HEK293 (cell line): ENCODE measurements around the gene RNASEH2A.

Source experiments
- BCL11B ChIP-seq: fragments of 450-650 bp; formaldehyde crosslinking; IDR thresholded peaks from 2 replicates; pipeline ENCODE4 v1.5.1; 2016; ENCODE audit warnings: low read depth, missing biosample characterization, missing genetic modification characterization
- GFI1B ChIP-seq: fragments of 450-650 bp; formaldehyde crosslinking; IDR thresholded peaks from 2 replicates; pipeline ENCODE4 v1.5.1; 2016; ENCODE audit warnings: missing biosample characterization, missing genetic modification characterization
- HOXC10 ChIP-seq: sonication (generic); formaldehyde crosslinking; IDR thresholded peaks from 2 replicates; pipeline ENCODE4 v1.8.1; 2023; ENCODE audit warnings: mild to moderate bottlenecking, missing genetic modification reagents
- KLF16 ChIP-seq: fragments of 450-650 bp; formaldehyde crosslinking; IDR thresholded peaks from 2 replicates; pipeline ENCODE4 v1.5.1; 2017; ENCODE audit warnings: missing biosample characterization, missing genetic modification characterization
- KLF7 ChIP-seq: fragments of 450-650 bp; formaldehyde crosslinking; IDR thresholded peaks from 2 replicates; pipeline ENCODE4 v1.5.1; 2016; ENCODE audit warnings: missing biosample characterization, missing genetic modification characterization, borderline replicate concordance
- PRDM2 ChIP-seq: fragments of 450-650 bp; formaldehyde crosslinking; IDR thresholded peaks from 2 replicates; pipeline ENCODE4 v1.5.1; 2016; ENCODE audit warnings: missing biosample characterization, missing genetic modification characterization, borderline replicate concordance
- SALL2 ChIP-seq: fragments of 450-650 bp; formaldehyde crosslinking; IDR thresholded peaks from 2 replicates; pipeline ENCODE4 v1.5.0; 2017; ENCODE audit warnings: missing biosample characterization, mild to moderate bottlenecking, missing genetic modification characterization, borderline replicate concordance
- SP2 ChIP-seq: fragments of 450-650 bp; formaldehyde crosslinking; IDR thresholded peaks from 2 replicates; pipeline ENCODE4 v1.5.1; 2016; ENCODE audit warnings: missing biosample characterization, missing genetic modification characterization
- WT1 ChIP-seq: fragments of 450-650 bp; formaldehyde crosslinking; IDR thresholded peaks from 2 replicates; pipeline ENCODE4 v1.5.1; 2016; ENCODE audit warnings: missing biosample characterization, missing genetic modification characterization
- ZBTB44 ChIP-seq: fragments of 450-650 bp; IDR thresholded peaks from 2 replicates; pipeline ENCODE4 v1.5.1; 2018; ENCODE audit warnings: missing biosample characterization, mild to moderate bottlenecking, missing genetic modification characterization
- ZBTB8A ChIP-seq: fragments of 450-650 bp; formaldehyde crosslinking; IDR thresholded peaks from 2 replicates; pipeline ENCODE4 v1.5.1; 2016; ENCODE audit warnings: missing biosample characterization, missing genetic modification characterization
- ZFP41 ChIP-seq: fragments of 450-650 bp; formaldehyde crosslinking; IDR thresholded peaks from 2 replicates; pipeline ENCODE4 v1.5.1; 2016; ENCODE audit warnings: missing biosample characterization, missing genetic modification characterization, borderline replicate concordance
- ZNF10 ChIP-seq: fragments of 450-650 bp; formaldehyde crosslinking; IDR thresholded peaks from 2 replicates; pipeline ENCODE4 v1.5.1; 2017; ENCODE audit warnings: missing biosample characterization, missing genetic modification characterization
- ZNF169 ChIP-seq: fragments of 450-650 bp; formaldehyde crosslinking; IDR thresholded peaks from 2 replicates; pipeline ENCODE4 v1.5.1; 2016; ENCODE audit warnings: missing biosample characterization, missing genetic modification characterization
- ZNF174 ChIP-seq: fragments of 450-650 bp; formaldehyde crosslinking; IDR thresholded peaks from 2 replicates; pipeline ENCODE4 v1.5.0; 2017; ENCODE audit warnings: missing biosample characterization, mild to moderate bottlenecking, missing genetic modification characterization
- ZNF18 ChIP-seq: fragments of 450-650 bp; formaldehyde crosslinking; IDR thresholded peaks from 2 replicates; pipeline ENCODE4 v1.5.1; 2016; ENCODE audit warnings: missing biosample characterization, missing genetic modification characterization
- ZNF211 ChIP-seq: fragments of 450-650 bp; formaldehyde crosslinking; IDR thresholded peaks from 2 replicates; pipeline ENCODE4 v1.5.1; 2016; ENCODE audit warnings: low read depth, missing biosample characterization, missing genetic modification characterization
- ZNF223 ChIP-seq: fragments of 450-650 bp; formaldehyde crosslinking; IDR thresholded peaks from 2 replicates; pipeline ENCODE4 v1.5.1; 2016; ENCODE audit warnings: missing biosample characterization, missing genetic modification characterization
- ZNF266 ChIP-seq: fragments of 450-650 bp; formaldehyde crosslinking; IDR thresholded peaks from 2 replicates; pipeline ENCODE4 v1.5.1; 2016; ENCODE audit warnings: missing biosample characterization, missing genetic modification characterization, low read depth
- ZNF394 ChIP-seq: fragments of 450-650 bp; formaldehyde crosslinking; IDR thresholded peaks from 2 replicates; pipeline ENCODE4 v1.5.1; 2016; ENCODE audit warnings: missing biosample characterization, missing genetic modification characterization, mild to moderate bottlenecking, moderate library complexity, borderline replicate concordance
- ZNF48 ChIP-seq: fragments of 450-650 bp; formaldehyde crosslinking; IDR thresholded peaks from 2 replicates; pipeline ENCODE4 v1.5.1; 2016; ENCODE audit warnings: missing biosample characterization, missing genetic modification characterization
- ZNF513 ChIP-seq: fragments of 450-650 bp; IDR thresholded peaks from 2 replicates; pipeline ENCODE4 v1.5.1; 2018; ENCODE audit warnings: missing biosample characterization, missing genetic modification characterization
- ZNF514 ChIP-seq: fragments of 450-650 bp; formaldehyde crosslinking; IDR thresholded peaks from 2 replicates; pipeline ENCODE4 v1.5.1; 2016; ENCODE audit warnings: missing biosample characterization, missing genetic modification characterization
- ZNF548 ChIP-seq: fragments of 450-650 bp; formaldehyde crosslinking; IDR thresholded peaks from 2 replicates; pipeline ENCODE4 v1.5.1; 2016; ENCODE audit warnings: missing biosample characterization, missing genetic modification characterization
- ZNF629 ChIP-seq: fragments of 450-650 bp; formaldehyde crosslinking; IDR thresholded peaks from 2 replicates; pipeline ENCODE4 v1.5.1; 2017; ENCODE audit warnings: missing biosample characterization, missing genetic modification characterization
- ZNF664 ChIP-seq: fragments of 450-650 bp; formaldehyde crosslinking; IDR thresholded peaks from 2 replicates; pipeline ENCODE4 v1.5.1; 2016; ENCODE audit warnings: missing biosample characterization, missing genetic modification characterization
- ZNF670 ChIP-seq: fragments of 450-650 bp; formaldehyde crosslinking; IDR thresholded peaks from 2 replicates; pipeline ENCODE4 v1.5.1; 2016; ENCODE audit warnings: missing biosample characterization, missing genetic modification characterization, low read depth
- ZNF701 ChIP-seq: fragments of 450-650 bp; formaldehyde crosslinking; IDR thresholded peaks from 2 replicates; pipeline ENCODE4 v1.5.1; 2016; ENCODE audit warnings: missing biosample characterization, missing genetic modification characterization
- ZNF768 ChIP-seq: fragments of 450-650 bp; formaldehyde crosslinking; IDR thresholded peaks from 2 replicates; pipeline ENCODE4 v1.5.1; 2018; ENCODE audit warnings: missing biosample characterization, mild to moderate bottlenecking, missing genetic modification characterization
- ZNF830 ChIP-seq: fragments of 450-650 bp; IDR thresholded peaks from 2 replicates; pipeline ENCODE4 v1.5.0; 2018; ENCODE audit warnings: missing biosample characterization, missing genetic modification characterization, low read depth, mild to moderate bottlenecking, moderate library complexity

RNASEH2A gene

GRCh38 chr19:12796146-12797071 is 10.0 kb upstream of the RNASEH2A start (continued):
- TF ChIP-seq PRDM2 (tag by site-specific recombination) (no peak), ZNF768 (tag by site-specific recombination) (no peak), ZNF664 (no peak), ZNF670 (tag by site-specific recombination) (no peak), ZNF223 (no peak), ZNF266 (tag by site-specific recombination) (no peak), ZNF211 (no peak), SP2 (tag by site-specific recombination) (no peak), HOXC10 (CRISPR knock-in tag) (no peak), ZNF701 (tag by site-specific recombination) (no peak), ZFP41 (no peak), ZBTB44 (tag by site-specific recombination) (no peak), ZNF18 (tag by site-specific recombination) (peak; percentile 81), ZNF830 (tag by site-specific recombination) (no peak), ZNF514 (tag by site-specific recombination) (no peak), ZNF394 (no peak), ZNF10 (tag by site-specific recombination) (no peak), ZNF629 (0 out of 2 replicates have a peak, but pooled peaks have one; percentile 29), ZBTB8A (0 out of 2 replicates have a peak, but pooled peaks have one; percentile 18), SALL2 (tag by site-specific recombination) (no peak), ZNF174 (tag by site-specific recombination) (no peak), ZNF548 (tag by site-specific recombination) (no peak), ZNF169 (tag by site-specific recombination) (no peak), GFI1B (tag by site-specific recombination) (no peak), KLF16 (tag by site-specific recombination) (no peak), WT1 (tag by site-specific recombination) (no peak), BCL11B (no peak), ZNF513 (tag by site-specific recombination) (no peak), ZNF48 (tag by site-specific recombination) (no peak), KLF7 (tag by site-specific recombination) (no peak)
